ENCODE data around the gene MTAP.

DNA sequence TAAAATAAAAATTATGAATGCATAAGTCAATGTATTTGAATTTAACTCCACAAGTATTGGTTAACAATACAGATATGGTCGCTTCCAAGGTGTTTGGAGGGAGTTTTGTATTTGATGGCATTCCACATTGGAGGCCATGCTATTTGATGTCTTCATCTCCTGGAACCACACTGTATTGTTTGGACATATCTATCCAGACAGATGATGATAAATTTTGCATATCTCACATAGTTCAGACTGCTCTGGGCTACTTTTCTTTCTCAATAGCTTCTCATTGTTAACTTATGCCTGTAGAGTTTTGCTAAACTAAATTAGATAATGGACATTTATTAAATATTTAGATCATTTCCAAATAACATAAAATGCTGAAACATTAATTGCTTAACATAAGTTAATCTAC lies 133.7 kb downstream of the MTAP start:
- TF ChIP-seq, protein P1, sequence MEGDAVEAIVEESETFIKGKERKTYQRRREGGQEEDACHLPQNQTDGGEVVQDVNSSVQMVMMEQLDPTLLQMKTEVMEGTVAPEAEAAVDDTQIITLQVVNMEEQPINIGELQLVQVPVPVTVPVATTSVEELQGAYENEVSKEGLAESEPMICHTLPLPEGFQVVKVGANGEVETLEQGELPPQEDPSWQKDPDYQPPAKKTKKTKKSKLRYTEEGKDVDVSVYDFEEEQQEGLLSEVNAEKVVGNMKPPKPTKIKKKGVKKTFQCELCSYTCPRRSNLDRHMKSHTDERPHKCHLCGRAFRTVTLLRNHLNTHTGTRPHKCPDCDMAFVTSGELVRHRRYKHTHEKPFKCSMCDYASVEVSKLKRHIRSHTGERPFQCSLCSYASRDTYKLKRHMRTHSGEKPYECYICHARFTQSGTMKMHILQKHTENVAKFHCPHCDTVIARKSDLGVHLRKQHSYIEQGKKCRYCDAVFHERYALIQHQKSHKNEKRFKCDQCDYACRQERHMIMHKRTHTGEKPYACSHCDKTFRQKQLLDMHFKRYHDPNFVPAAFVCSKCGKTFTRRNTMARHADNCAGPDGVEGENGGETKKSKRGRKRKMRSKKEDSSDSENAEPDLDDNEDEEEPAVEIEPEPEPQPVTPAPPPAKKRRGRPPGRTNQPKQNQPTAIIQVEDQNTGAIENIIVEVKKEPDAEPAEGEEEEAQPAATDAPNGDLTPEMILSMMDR (IDR thresholded peaks at IDR 0.05), result no peak
- TF ChIP-seq POLR2A (IDR thresholded peaks at IDR 0.05) (no peak), POLR2AphosphoS5 (IDR thresholded peaks at IDR 0.05) (no peak)

Measured in breast epithelium (tissue), 3 donors.